Measurements from ENCODE around the gene CATSPER3.

The CATSPER3 gene

DNA sequence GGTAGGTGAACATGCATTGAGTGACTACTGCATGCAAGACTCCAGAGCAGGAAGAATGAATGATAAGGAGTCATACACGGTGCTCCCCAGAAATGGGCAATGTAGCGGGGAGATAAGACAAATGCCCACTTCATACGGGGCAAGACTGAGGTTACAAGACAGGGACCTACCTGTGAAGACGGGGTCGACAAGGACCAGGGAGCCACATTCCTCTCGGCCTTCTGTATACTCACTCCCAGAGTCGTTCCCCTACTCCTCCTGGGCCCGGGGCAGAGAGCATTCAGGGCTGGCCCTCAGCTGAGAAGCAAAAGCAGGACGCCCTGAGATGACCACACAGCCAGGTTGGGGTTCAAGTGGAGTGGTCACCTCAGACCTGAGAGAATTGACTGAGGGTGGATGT lies 39.6 kb downstream of the CATSPER3 start:
- Histone ChIP-seq H3K79me1 (ENCODE audit: low read length) (no peaks in the 10 kb centered on the region), H3K27me3 (ENCODE audit: insufficient read depth, low read length) (no peaks in the 10 kb centered on the region), H3K4ac (ENCODE audit: low read depth, low read length) (no peak overlapping the region), H3K14ac (ENCODE audit: low read length) (no peak overlapping the region), H3K4me1 (ENCODE audit: control insufficient read depth in 1 of 2, insufficient read depth in 2 of 2, low read length in 2 of 2) (no peaks in the 10 kb centered on the region), H4K8ac (ENCODE audit: low read depth, low read length) (no peak overlapping the region), H2BK120ac (ENCODE audit: insufficient read depth, low read length, poor library complexity) (no peak overlapping the region), H2BK5ac (ENCODE audit: low read depth, low read length, poor library complexity) (no peak overlapping the region), H2BK12ac (ENCODE audit: low read length) (no peak overlapping the region), H4K91ac (ENCODE audit: low read depth, low read length) (no peak overlapping the region), H3K4me3 (ENCODE audit: low read depth, low read length) (no peak overlapping the region), H3K79me2 (ENCODE audit: control insufficient read depth, insufficient read depth, low read length, poor library complexity) (no peaks in the 10 kb centered on the region), H3K27ac (ENCODE audit: low read depth, low read length) (no peak overlapping the region), H3K4me2 (ENCODE audit: low read length) (no peak overlapping the region), H3K9ac (ENCODE audit: low read length) (no peak overlapping the region), H3K9me3 (ENCODE audit: insufficient read depth, low read depth, low read length) (no peaks in the 10 kb centered on the region), H3K23ac (ENCODE audit: low read length) (no peak overlapping the region), H3K18ac (ENCODE audit: low read length) (no peak overlapping the region), H2AK5ac (ENCODE audit: low read length) (no peak overlapping the region), H4K12ac (ENCODE audit: low read depth, low read length) (no peak overlapping the region), H3K36me3 (ENCODE audit: control insufficient read depth in 1 of 2, insufficient read depth in 2 of 2, low read length in 2 of 2) (no peaks in the 10 kb centered on the region), H2AFZ (ENCODE audit: insufficient read depth, low read length, poor library complexity) (no peak overlapping the region)
- no CpG with 5 or more reads among the region's 9 CpGs for WGBS (ENCODE audit: extremely low coverage, insufficient coverage, insufficient read length)
- no peak for DNase-seq

DNA sequence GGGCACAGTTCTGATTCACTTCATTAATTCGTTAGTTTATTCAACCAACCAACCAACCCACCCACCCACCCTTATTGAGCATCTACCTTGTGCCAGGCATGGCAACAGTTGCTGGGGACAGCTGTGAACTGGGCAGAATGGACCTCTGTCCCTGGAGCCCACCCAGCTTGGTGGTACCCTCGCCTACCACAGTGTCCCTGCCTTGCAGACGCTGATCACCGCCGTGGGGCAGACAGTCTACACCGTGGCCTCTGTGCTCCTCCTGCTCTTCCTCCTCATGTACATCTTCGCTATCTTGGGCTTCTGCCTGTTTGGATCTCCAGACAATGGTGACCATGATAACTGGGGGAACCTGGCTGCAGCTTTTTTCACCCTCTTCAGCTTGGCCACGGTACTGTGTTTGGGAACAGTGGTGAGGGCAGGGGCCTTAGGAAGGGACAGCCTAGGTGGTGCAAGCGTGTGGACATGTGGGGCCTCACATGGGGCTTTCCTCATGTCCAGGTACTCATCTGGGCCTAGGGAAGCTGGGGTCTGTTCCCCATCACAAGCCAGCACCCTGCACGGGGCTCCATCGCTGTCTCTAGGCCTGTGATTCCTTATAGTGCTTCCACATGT lies 40.1 kb downstream of the CATSPER3 start:
- H3K4me3 ChIP-seq (ENCODE audit: low read depth, low read length) = no peak overlapping the region
- H2AFZ ChIP-seq (ENCODE audit: insufficient read depth, low read length, poor library complexity) = no peak overlapping the region
- H3K27me3 ChIP-seq (ENCODE audit: insufficient read depth, low read length) = no peaks in the 10 kb centered on the region
- H3K27ac ChIP-seq (ENCODE audit: low read depth, low read length) = no peak overlapping the region
- no peaks in the 10 kb centered on the region for H3K4me1 ChIP-seq (ENCODE audit: control insufficient read depth in 1 of 2, insufficient read depth in 2 of 2, low read length in 2 of 2)
- no peak for DNase-seq
- H3K9ac ChIP-seq (ENCODE audit: low read length) = no peak overlapping the region
- H2BK5ac ChIP-seq (ENCODE audit: low read depth, low read length, poor library complexity) = no peak overlapping the region
- no peak overlapping the region for H4K91ac ChIP-seq (ENCODE audit: low read depth, low read length)
- no peaks in the 10 kb centered on the region for H3K79me1 ChIP-seq (ENCODE audit: low read length)
- H2BK120ac ChIP-seq (ENCODE audit: insufficient read depth, low read length, poor library complexity) = no peak overlapping the region
- H4K12ac ChIP-seq (ENCODE audit: low read depth, low read length) = no peak overlapping the region
- H3K18ac ChIP-seq (ENCODE audit: low read length) = no peak overlapping the region
- H2AK5ac ChIP-seq (ENCODE audit: low read length) = no peak overlapping the region
- H3K79me2 ChIP-seq (ENCODE audit: control insufficient read depth, insufficient read depth, low read length, poor library complexity) = no peaks in the 10 kb centered on the region
- no peak overlapping the region for H4K8ac ChIP-seq (ENCODE audit: low read depth, low read length)
- H3K23ac ChIP-seq (ENCODE audit: low read length) = no peak overlapping the region
- no peak overlapping the region for H3K14ac ChIP-seq (ENCODE audit: low read length)
- H3K9me3 ChIP-seq (ENCODE audit: insufficient read depth, low read depth, low read length) = no peaks in the 10 kb centered on the region
- WGBS (ENCODE audit: extremely low coverage, insufficient coverage, insufficient read length) = no CpG with 5 or more reads among the region's 11 CpGs
- no peaks in the 10 kb centered on the region for H3K36me3 ChIP-seq (ENCODE audit: control insufficient read depth in 1 of 2, insufficient read depth in 2 of 2, low read length in 2 of 2)
- H3K4ac ChIP-seq (ENCODE audit: low read depth, low read length) = no peak overlapping the region
- H2BK12ac ChIP-seq (ENCODE audit: low read length) = no peak overlapping the region
- no peak overlapping the region for H3K4me2 ChIP-seq (ENCODE audit: low read length)

DNA sequence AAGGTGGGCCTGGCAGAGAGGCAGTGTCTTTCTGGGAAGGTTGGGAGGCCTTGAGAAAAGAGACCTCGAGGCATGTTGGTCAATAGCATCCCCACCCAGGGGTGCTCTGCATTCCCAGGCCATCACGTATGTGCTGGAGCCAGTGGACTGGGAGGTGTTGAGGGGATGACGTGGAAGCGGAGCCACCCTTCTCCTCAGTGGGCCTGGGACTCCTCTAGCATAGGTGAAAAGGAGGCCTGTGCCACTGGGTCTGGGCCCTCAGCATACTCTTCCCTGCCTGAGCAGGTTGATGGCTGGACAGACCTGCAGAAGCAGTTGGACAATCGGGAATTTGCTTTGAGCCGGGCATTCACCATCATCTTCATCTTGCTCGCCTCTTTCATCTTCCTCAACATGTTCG lies 40.8 kb downstream of the CATSPER3 start:
- Histone ChIP-seq H3K4me3 (ENCODE audit: low read depth, low read length) (no peak overlapping the region), H4K8ac (ENCODE audit: low read depth, low read length) (no peak overlapping the region), H3K14ac (ENCODE audit: low read length) (no peak overlapping the region), H2BK120ac (ENCODE audit: insufficient read depth, low read length, poor library complexity) (no peak overlapping the region), H3K27me3 (ENCODE audit: insufficient read depth, low read length) (no peaks in the 10 kb centered on the region), H4K91ac (ENCODE audit: low read depth, low read length) (no peak overlapping the region), H4K12ac (ENCODE audit: low read depth, low read length) (no peak overlapping the region), H3K36me3 (ENCODE audit: control insufficient read depth in 1 of 2, insufficient read depth in 2 of 2, low read length in 2 of 2) (no peaks in the 10 kb centered on the region), H3K79me1 (ENCODE audit: low read length) (no peaks in the 10 kb centered on the region), H3K4me2 (ENCODE audit: low read length) (no peak overlapping the region), H3K18ac (ENCODE audit: low read length) (no peak overlapping the region), H2BK5ac (ENCODE audit: low read depth, low read length, poor library complexity) (no peak overlapping the region), H2BK12ac (ENCODE audit: low read length) (no peak overlapping the region), H3K4me1 (ENCODE audit: control insufficient read depth in 1 of 2, insufficient read depth in 2 of 2, low read length in 2 of 2) (no peaks in the 10 kb centered on the region), H2AK5ac (ENCODE audit: low read length) (no peak overlapping the region), H3K4ac (ENCODE audit: low read depth, low read length) (no peak overlapping the region), H3K9ac (ENCODE audit: low read length) (no peak overlapping the region), H3K9me3 (ENCODE audit: insufficient read depth, low read depth, low read length) (no peaks in the 10 kb centered on the region), H3K27ac (ENCODE audit: low read depth, low read length) (no peak overlapping the region), H3K79me2 (ENCODE audit: control insufficient read depth, insufficient read depth, low read length, poor library complexity) (no peaks in the 10 kb centered on the region), H3K23ac (ENCODE audit: low read length) (no peak overlapping the region), H2AFZ (ENCODE audit: insufficient read depth, low read length, poor library complexity) (no peak overlapping the region)
- DNase-seq = no peak
- no CpG with 5 or more reads among the region's 8 CpGs for WGBS (ENCODE audit: extremely low coverage, insufficient coverage, insufficient read length)

DNA sequence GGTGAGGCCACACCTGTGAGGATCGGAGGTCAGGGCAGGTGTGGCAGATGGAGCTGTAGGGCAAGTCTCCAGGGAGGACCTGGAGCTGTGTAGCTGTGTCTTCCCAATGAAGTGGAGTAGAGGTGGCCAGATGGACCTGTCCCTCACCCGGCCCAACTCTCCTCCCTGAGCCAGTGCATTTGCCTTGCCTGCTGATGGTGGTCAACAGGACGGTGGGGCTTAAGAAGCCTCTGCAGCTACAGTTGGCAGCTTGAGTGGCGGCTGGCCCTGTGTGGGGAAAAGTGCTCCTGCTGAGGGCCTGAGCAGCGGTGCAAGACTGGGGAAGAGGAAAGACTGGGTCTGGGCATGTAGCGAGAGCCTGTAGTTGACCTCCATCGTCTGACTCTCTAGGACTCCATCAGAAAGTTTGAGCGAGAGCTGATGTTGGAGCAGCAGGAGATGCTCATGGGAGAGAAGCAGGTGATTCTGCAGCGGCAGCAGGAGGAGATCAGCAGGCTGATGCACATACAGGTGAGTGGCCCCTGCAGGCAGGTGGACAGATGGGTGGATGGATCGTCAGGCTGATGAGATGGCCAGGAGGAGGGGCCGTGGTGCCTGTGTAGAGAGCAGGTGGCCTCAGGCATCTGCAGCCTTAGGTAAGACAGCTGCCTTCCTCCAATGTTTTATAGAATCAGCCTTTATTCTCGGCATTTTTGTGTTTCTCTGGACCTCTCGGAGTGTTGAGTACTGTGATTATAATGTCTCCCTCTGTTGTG lies 41.5 kb downstream of the CATSPER3 start:
- Histone ChIP-seq H2AFZ (ENCODE audit: insufficient read depth, low read length, poor library complexity) (no peak overlapping the region), H3K9me3 (ENCODE audit: insufficient read depth, low read depth, low read length) (no peaks in the 10 kb centered on the region), H3K4me3 (ENCODE audit: low read depth, low read length) (no peak overlapping the region), H2BK12ac (ENCODE audit: low read length) (no peak overlapping the region), H3K23ac (ENCODE audit: low read length) (no peak overlapping the region), H3K79me1 (ENCODE audit: low read length) (no peaks in the 10 kb centered on the region), H3K4ac (ENCODE audit: low read depth, low read length) (no peak overlapping the region), H2AK5ac (ENCODE audit: low read length) (no peak overlapping the region), H2BK5ac (ENCODE audit: low read depth, low read length, poor library complexity) (no peak overlapping the region), H4K12ac (ENCODE audit: low read depth, low read length) (no peak overlapping the region), H3K79me2 (ENCODE audit: control insufficient read depth, insufficient read depth, low read length, poor library complexity) (no peaks in the 10 kb centered on the region), H3K4me1 (ENCODE audit: control insufficient read depth in 1 of 2, insufficient read depth in 2 of 2, low read length in 2 of 2) (no peaks in the 10 kb centered on the region), H3K4me2 (ENCODE audit: low read length) (no peak overlapping the region), H3K27me3 (ENCODE audit: insufficient read depth, low read length) (no peaks in the 10 kb centered on the region), H3K9ac (ENCODE audit: low read length) (no peak overlapping the region), H3K18ac (ENCODE audit: low read length) (no peak overlapping the region), H4K91ac (ENCODE audit: low read depth, low read length) (no peak overlapping the region), H2BK120ac (ENCODE audit: insufficient read depth, low read length, poor library complexity) (no peak overlapping the region), H4K8ac (ENCODE audit: low read depth, low read length) (no peak overlapping the region), H3K14ac (ENCODE audit: low read length) (no peak overlapping the region), H3K27ac (ENCODE audit: low read depth, low read length) (no peak overlapping the region), H3K36me3 (ENCODE audit: control insufficient read depth in 1 of 2, insufficient read depth in 2 of 2, low read length in 2 of 2) (no peaks in the 10 kb centered on the region)
- no CpG with 5 or more reads among the region's 13 CpGs for WGBS (ENCODE audit: extremely low coverage, insufficient coverage, insufficient read length)
- DNase-seq = peak; percentile 60 to 76

All from trophoblast cell (in vitro differentiated cells and primary cell).